Fibroblast of peridontal ligament (primary cell): ENCODE results near the gene SNAP29.
"Not testable (repeated sequence)": the region's sequence is repeated elsewhere in the genome, so short reads cannot be mapped to it uniquely, and the experiment has no call there.

Experiments
- DNase-seq: peaks from one replicate; pipeline ENCODE4 v3.0.0-alpha.2; 2010; ENCODE audit errors: extremely low read depth

SNAP29 gene

GRCh38 chr22:20866736-20867135, 7.9 kb downstream of the SNAP29 start:
- no peak for DNase-seq

DNA sequence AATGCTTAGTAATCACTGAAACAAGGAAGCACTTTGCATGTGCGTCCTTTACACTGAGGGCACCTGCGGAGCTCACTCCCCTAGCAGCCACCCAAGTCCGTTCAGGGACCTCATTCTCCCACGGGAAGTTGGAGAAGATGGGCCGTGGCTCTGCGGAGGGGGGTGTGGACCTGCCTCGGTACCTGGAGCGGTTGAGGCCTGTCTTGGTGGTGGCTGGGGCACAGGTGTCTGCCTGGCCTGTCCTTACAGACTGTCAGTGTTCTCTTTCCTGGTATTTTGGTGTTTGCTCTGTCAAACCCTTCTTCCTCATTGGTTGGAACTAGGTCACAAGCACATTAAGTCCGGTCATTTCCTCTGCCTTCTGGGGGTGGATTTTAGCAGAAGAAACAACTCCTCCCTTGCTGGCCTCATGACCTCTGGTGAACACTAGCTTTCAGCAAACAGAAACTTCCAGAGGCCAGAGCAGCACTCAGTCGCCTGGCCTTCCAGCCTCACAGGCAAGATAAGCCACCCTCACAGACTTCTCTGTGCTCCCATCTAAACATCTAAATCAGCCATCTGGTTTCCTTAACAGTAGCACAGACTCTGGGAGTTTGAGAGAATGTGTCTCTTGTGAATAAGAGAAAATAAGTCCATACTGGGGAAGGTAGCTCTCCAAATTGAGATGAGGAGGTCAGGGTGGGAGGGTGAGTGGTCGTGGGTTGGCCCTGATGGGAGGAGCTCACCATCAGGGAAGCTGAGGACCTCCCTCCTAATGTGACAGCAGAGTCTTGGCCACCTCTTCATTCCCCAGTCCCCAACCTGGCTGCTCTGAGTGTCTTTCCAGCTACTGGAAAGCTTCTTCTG, 8.6 kb downstream of the SNAP29 start:
- peak; percentile 28 for DNase-seq

DNA sequence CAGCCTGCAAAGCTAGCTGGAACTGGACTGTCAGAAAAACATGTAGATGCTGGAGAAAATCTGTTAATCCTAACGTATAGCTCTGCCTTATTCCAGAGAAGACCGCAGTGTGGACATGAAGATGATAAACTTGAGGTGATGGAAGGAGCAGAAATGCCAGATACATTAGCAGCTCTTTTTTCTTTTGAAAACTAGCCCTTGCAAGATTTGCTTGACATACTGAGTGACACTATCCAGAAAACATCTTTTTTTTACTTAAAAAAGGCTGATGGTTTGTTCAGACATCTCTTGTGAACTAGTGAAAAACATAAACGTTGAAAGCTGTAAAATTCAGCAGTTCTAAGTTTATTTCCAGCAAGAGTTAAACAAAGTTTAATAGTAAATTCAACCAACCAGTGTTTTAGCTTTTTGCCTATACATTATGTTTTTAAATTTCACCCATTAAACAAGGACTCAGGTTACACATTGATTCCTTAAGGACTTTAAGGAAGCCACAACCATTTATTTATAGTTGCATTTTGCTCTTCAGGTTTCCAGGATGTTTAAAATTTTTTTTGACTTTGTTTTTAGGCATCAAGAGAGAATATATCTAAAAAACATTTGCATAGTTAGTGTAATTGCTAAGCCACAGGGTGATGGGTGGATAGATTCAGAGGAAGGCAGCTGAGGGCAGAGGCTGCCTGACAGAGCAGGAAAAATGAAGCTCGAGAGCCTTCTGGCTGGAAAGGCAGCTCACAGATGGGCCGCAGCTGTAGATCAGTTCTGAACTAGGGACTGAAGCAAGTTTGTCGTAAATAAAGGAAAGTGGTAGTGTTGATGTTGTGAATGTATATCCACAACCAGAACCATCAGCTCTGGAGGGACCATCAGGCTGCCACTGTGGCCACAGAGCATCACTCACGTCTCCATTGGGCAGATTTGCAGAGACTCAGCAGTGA, 9.5 kb downstream of the SNAP29 start:
- peak; percentile 12 for DNase-seq

GRCh38 chr22:20869234-20869633, 10.4 kb downstream of the SNAP29 start:
- DNase-seq = no peak

- DNase-seq = no peak
These were observed 14.4 kb downstream of the SNAP29 start for GRCh38 chr22:20873214-20873613.

- DNase-seq = no peak
These were observed 16.5 kb downstream of the SNAP29 start for GRCh38 chr22:20875296-20875695.

DNA sequence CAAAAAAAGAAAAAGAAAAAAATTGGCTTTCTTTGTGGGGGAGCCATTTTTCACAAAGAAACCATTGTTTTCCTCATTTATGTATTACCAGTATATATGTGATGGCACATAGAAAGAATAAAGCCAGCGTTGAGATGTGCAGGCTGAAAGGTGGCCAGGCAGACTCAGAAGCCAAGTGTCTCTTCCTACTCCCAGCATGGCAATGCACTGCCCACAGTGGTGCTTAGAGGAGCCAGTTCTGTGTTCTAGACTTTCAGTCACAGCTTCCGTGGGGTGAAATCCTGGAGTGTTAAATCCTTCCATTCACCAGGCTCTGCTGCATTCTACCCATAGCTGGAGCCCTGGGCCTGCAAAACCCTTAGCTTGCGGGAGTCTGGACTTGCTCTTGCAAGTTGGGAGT, 18.9 kb downstream of the SNAP29 start:
- DNase-seq = no peak

GRCh38 chr22:20881231-20881630, 22.4 kb downstream of the SNAP29 start:
- no peak for DNase-seq

GRCh38 chr22:20881869-20882815, 23.3 kb downstream of the SNAP29 start:
- no peak for DNase-seq

DNA sequence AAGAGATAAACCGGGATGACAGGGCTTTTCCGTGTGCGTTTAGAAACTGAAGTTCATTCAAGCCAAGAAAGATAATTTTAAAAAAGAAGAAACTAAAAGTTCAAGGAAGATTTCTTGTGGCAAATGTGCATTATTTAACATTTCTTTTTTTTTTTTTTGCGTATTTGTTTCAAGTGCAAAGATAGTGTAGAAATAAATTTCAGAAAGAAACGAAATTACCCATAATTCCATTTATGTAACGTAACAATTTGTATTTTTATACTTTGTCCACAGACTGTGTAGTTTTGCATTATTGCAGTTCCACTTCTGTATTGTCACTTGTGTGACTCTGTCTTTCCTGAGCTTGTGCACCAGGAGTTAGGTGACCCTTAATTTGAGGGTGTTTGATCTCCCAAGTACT, 24.0 kb downstream of the SNAP29 start:
- DNase-seq = no peak

GRCh38 chr22:20884454-20884853, 25.6 kb downstream of the SNAP29 start:
- DNase-seq = no peak

- no peak for DNase-seq
These were observed 26.3 kb downstream of the SNAP29 start for GRCh38 chr22:20885017-20885556.

GRCh38 chr22:20885557-20886323, 26.9 kb downstream of the SNAP29 start:
- DNase-seq = peak; percentile 79

- no peak for DNase-seq
These were observed 28.6 kb downstream of the SNAP29 start for GRCh38 chr22:20887375-20887774.

- DNase-seq = no peak
These were observed 30.4 kb downstream of the SNAP29 start for GRCh38 chr22:20889025-20889704.

DNA sequence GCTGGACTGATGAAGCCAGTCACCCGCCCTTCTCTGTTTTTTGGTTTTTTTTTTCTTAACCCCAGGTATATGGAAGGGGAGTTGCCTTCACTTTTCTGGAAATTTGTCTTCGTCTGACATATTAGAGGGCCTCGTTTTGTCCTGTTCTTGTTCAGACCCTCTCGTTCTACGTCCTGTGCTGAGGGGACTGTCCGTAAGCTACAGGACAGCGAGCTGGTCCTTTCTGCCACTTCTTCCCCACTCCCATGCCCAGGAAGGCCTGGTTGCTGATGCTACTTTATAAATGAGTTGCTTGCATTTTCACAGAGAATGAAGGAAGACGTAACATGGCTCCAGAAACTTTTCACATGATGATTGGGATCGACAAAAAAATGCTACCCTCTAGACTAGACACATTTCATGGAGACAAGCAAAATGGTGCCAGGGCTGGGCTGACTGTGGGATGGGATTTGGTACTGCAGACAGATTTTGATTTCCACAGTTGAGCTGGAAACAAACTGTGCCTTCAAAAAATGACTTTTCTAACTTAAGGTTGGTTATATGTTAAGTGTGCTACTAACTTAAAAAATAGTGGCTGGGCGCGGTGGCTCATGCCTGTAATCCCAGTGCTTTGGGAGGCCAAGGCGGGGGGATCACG, 31.2 kb downstream of the SNAP29 start:
- DNase-seq = no peak

- no peak for DNase-seq
These were observed 32.2 kb downstream of the SNAP29 start for GRCh38 chr22:20890975-20891374.

DNA sequence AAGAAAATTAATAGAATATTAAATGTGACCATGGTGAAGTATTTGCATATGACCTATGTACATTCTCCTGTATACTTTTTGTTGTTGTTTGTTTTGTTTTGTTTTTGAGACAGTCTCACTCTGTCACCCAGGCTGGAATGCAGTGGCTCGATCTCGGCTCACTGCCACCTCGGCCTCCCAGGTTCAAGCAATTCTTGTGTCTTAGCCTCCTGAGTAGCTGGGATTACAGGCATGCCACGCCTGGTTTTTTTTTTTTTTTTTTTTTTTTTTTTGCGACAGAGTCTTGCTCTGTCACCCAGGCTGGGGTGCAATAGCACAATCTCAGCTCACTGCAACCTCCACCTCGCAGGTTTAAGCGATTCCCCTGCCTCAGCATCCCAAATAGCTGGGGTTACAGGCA, 38.9 kb downstream of the SNAP29 start:
- not testable (repeated sequence) for DNase-seq

DNA sequence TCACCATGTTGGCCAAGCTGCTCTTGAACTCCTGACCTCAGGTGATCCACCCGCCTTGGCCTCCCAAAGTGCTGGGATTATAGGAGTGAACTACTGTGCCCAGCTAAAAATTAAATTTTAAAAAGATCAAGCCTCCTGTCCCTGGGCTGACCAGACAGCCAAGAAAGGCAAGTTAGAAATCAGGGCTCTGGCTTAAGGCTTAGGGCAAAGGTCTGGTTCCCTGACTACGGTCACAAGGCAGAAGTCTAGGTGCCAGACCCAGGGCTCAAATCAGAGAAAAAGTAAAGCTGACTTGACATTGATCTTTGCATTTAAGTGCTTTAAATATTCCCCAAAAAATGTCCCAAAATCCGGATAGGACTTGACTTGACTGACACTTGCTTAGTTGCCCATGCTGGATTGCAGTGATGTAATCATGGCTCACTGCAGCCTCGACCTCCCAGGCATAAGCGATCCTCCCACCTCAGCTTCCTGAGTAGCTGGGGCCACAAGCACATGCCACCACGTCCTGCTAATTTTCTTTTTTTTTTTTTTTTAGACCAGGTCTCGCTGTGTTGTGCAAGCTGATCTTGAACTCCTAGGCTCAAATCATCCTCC, 41.1 kb downstream of the SNAP29 start:
- no peak for DNase-seq
